Measurements from ENCODE around the gene RNF41. TPM values are rescaled to one million over a fixed set of nuclear protein-coding genes. Genes with fewer than 3 reads are reported as not detected.
"Not testable (repeated sequence)": the region's sequence is repeated elsewhere in the genome, so short reads cannot be mapped to it uniquely, and the experiment has no call there.

The RNF41 gene
- total and polyA plus RNA-seq, 2 of the 13 experiments (the other 11 are each of a cell fraction or from before 2014, with no cell fraction given) = 27.1 to 39.4 TPM

- in situ Hi-C loops (cut with HindIII; ENCODE audit: extremely low pct_ligation_motif_present, low pct_unique_long_range_greater_than_20kb); H3K9me3 ChIP-seq (ENCODE audit: low read length); ATAC-seq; DNase-seq (ENCODE audit: low spot score); H3K79me2 ChIP-seq (ENCODE audit: insufficient read depth, low read length); FAIRE-seq; H3K27me3 ChIP-seq (ENCODE audit: control insufficient read depth in 1 of 2, insufficient read depth in 2 of 2, low read length in 2 of 2); H4K20me1 ChIP-seq (ENCODE audit: insufficient read depth, low read length): not testable (repeated sequence)
- H3K36me3 ChIP-seq (replicated peaks in 1 of 2; ENCODE audit: control insufficient read depth in 1 of 2, insufficient read depth in 2 of 2, low read length in 2 of 2) = peaks cover 6 to 14% of the 10 kb centered on the region in 2 experiments; a peak in 3 of 5 replicates
- WGBS (ENCODE audit: low lambda C conversion rate) = 30% methylated on average over 16 of the region's 16 CpGs
- peak overlapping the region; percentile 99 for H3K4me2 ChIP-seq (ENCODE audit: low read depth, low read length)
- intact Hi-C loops (cut with micrococcal nuclease; ENCODE audit: unreplicated experiment) = loop anchor here (2.0 kb wide), 2 partner anchors 21 to 73 kb away; no protein-coding TSS in a partner anchor
- BruUV-seq (replicated peaks) = TSS peak; percentile 33
- H3K9ac ChIP-seq (ENCODE audit: insufficient read depth, low read depth, low read length) = peak overlapping the region; percentile 69
- peaks cover 22% of the 10 kb centered on the region for H3K4me1 ChIP-seq (ENCODE audit: insufficient read depth, low read length)
- peak overlapping the region; percentile 82 for H3K27ac ChIP-seq (ENCODE audit: extremely low read length, insufficient read depth, low read length)
- peak overlapping the region; percentile 54 to 91 (median 83) for H3K4me3 ChIP-seq (replicated peaks in 1 of 3; ENCODE audit: insufficient read depth in 1 of 3, low read depth in 2 of 3, low read length in 3 of 3)
- peak overlapping the region; percentile 49 for H2AFZ ChIP-seq (ENCODE audit: low read length)
- 0 out of 2 replicates have a peak, but pooled peaks have one; percentile 42 for TF ChIP-seq ZBTB2 (CRISPR knock-in tag; IDR thresholded peaks at IDR 0.05; ENCODE audit: low read depth)
- peak; percentile 40; the same call in 1 of the 2 replicates for TF ChIP-seq HNF4A (CRISPR knock-in tag; IDR thresholded peaks at IDR 0.05)
- TF ChIP-seq SMAD3 (CRISPR knock-in tag; IDR thresholded peaks at IDR 0.05) = 0 out of 2 replicates have a peak, but pooled peaks have one; percentile 47
- ChIA-PET CTCF (ENCODE audit: low intra/inter-chr PET ratio, low total read pairs) (interaction anchor here (0.9 to 1.4 kb wide), 2 partner anchors 8 to 35 kb away, joined by 3 to 6 read pairs; partner anchors contain the start of gene ANKRD52), POLR2A (interaction anchor here (0.6 to 3.6 kb wide), 21 partner anchors 9 to 222 kb away, joined by 3 to 47 read pairs (median 6); partner anchors contain the start of genes ANKRD52, CNPY2, CS and ESYT1)
Observed at GRCh38 chr12:56266068-56266692, 44.5 kb upstream of the RNF41 start.

GRCh38 chr12:56262955-56263354 lies 41.2 kb upstream of the RNF41 start:
- BruUV-seq (replicated peaks); H3K36me3 ChIP-seq (replicated peaks in 1 of 2; ENCODE audit: control insufficient read depth in 1 of 2, insufficient read depth in 2 of 2, low read length in 2 of 2); H3K4me2 ChIP-seq (ENCODE audit: low read depth, low read length); in situ Hi-C loops (cut with HindIII; ENCODE audit: extremely low pct_ligation_motif_present, low pct_unique_long_range_greater_than_20kb); CTCF ChIA-PET (ENCODE audit: low intra/inter-chr PET ratio, low total read pairs); DNase-seq (ENCODE audit: low spot score); H3K27ac ChIP-seq (ENCODE audit: extremely low read length, insufficient read depth, low read length); intact Hi-C loops (cut with micrococcal nuclease; ENCODE audit: unreplicated experiment); H3K79me2 ChIP-seq (ENCODE audit: insufficient read depth, low read length); ATAC-seq; H4K20me1 ChIP-seq (ENCODE audit: insufficient read depth, low read length); H3K27me3 ChIP-seq (ENCODE audit: control insufficient read depth in 1 of 2, insufficient read depth in 2 of 2, low read length in 2 of 2); H3K9ac ChIP-seq (ENCODE audit: insufficient read depth, low read depth, low read length); H3K4me3 ChIP-seq (replicated peaks in 1 of 3; ENCODE audit: insufficient read depth in 1 of 3, low read depth in 2 of 3, low read length in 3 of 3); H3K9me3 ChIP-seq (ENCODE audit: low read length); H2AFZ ChIP-seq (ENCODE audit: low read length); FAIRE-seq; POLR2A ChIA-PET: not testable (repeated sequence)
- H3K4me1 ChIP-seq (ENCODE audit: insufficient read depth, low read length) = peaks cover 22% of the 10 kb centered on the region
- 69% methylated on average over 7 of the region's 7 CpGs for WGBS (ENCODE audit: low lambda C conversion rate)
- TF ChIP-seq CTCF (CRISPR knock-in tag; IDR thresholded peaks at IDR 0.05) = 0 out of 2 replicates have a peak, but pooled peaks have one; percentile 8

Measured in HepG2 (cell line).